Cardiac muscle cell (in vitro differentiated cells and primary cell): ENCODE results near the gene ANAPC5. TPM values are rescaled to one million over a fixed set of nuclear protein-coding genes. Genes with fewer than 3 reads are reported as not detected.

Experiments
- DNase-seq, 2 donors: peaks; one replicate each; pipeline versions ENCODE4 v3.0.0 to v3.0.0-alpha.2; 2010 to 2017; ENCODE audit warnings: low read depth in 1 of 2, low spot score in 1 of 2
- H3K27ac ChIP-seq: fragments of 200-600 bp; sonication (generic); 2 replicates; pipeline ENCODE4 v1.5.1; 2016
- H3K27me3 ChIP-seq: fragments of 200-600 bp; sonication (generic); 2 replicates; pipeline ENCODE4 v1.6.0; 2016; ENCODE audit warnings: control low read depth
- H3K36me3 ChIP-seq: fragments of 200-600 bp; sonication (generic); 2 replicates; pipeline ENCODE4 v1.5.1; 2016; ENCODE audit warnings: control low read depth
- H3K4me1 ChIP-seq: fragments of 200-600 bp; sonication (generic); 2 replicates; pipeline ENCODE4 v1.8.1; 2017; ENCODE audit warnings: low read depth, mild to moderate bottlenecking, mixed run types
- H3K4me3 ChIP-seq: fragments of 200-600 bp; sonication (generic); 2 replicates; pipeline ENCODE4 v1.5.1; 2016; ENCODE audit warnings: mild to moderate bottlenecking
- H3K9me3 ChIP-seq: fragments of 200-600 bp; sonication (generic); 2 replicates; pipeline ENCODE4 v1.5.1; 2017; ENCODE audit warnings: low read depth, mild to moderate bottlenecking, control low read depth
- polyA plus RNA-seq: library from polyadenylated mRNA; unstranded; fragments of >200 nt; fragmentation: Nextera tagmentation; extraction: Ambion mirVana; gene quantifications from 2 replicates; pipeline ENCODE4 v1.2.1, GENCODE V29; 2016
- total RNA-seq: library from RNA; depleted of rRNA; stranded (reverse); fragments of >200 nt; gene quantifications from 2 replicates; pipeline ENCODE4 v1.2.3, GENCODE V29; 2016
- TF ChIP-seq, protein P1 (sequence below): IDR thresholded peaks from 2 replicates; pipeline ENCODE4 v1.5.1; 2012; ENCODE audit warnings: low read depth, mild to moderate bottlenecking, low read length

The ANAPC5 gene
- total and polyA plus RNA-seq, 2 experiments from 2014 or later = 109 to 123 TPM

DNA sequence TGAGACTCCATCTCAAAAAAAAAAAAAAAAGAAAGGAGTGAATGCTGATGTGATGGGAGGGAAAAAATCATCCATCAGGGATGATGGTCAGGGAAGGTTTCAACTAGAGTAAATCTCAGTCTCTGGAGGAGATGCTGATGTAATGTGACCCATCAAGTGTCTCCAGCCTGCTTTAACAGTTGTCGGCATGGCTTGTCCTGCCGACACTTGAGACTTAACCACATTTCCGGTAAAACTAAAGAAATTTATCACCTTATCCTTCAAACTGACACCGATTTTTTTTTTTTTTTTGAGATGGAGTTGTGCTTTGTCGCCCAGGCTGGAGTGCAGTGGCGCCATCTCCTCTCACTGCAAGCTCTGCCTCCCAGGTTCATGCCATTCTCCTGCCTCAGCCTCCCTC lies 21.5 kb upstream of the ANAPC5 start:
- no peak for DNase-seq
- Histone ChIP-seq H3K4me1 (no peaks in the 10 kb centered on the region), H3K27me3 (no peaks in the 10 kb centered on the region), H3K27ac (no peak overlapping the region), H3K36me3 (no peaks in the 10 kb centered on the region), H3K4me3 (no peak overlapping the region), H3K9me3 (no peaks in the 10 kb centered on the region)
- TF ChIP-seq, protein P1, sequence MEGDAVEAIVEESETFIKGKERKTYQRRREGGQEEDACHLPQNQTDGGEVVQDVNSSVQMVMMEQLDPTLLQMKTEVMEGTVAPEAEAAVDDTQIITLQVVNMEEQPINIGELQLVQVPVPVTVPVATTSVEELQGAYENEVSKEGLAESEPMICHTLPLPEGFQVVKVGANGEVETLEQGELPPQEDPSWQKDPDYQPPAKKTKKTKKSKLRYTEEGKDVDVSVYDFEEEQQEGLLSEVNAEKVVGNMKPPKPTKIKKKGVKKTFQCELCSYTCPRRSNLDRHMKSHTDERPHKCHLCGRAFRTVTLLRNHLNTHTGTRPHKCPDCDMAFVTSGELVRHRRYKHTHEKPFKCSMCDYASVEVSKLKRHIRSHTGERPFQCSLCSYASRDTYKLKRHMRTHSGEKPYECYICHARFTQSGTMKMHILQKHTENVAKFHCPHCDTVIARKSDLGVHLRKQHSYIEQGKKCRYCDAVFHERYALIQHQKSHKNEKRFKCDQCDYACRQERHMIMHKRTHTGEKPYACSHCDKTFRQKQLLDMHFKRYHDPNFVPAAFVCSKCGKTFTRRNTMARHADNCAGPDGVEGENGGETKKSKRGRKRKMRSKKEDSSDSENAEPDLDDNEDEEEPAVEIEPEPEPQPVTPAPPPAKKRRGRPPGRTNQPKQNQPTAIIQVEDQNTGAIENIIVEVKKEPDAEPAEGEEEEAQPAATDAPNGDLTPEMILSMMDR = no peak

GRCh38 chr12:121371404-121371803 lies 19.2 kb upstream of the ANAPC5 start:
- H3K36me3 ChIP-seq = no peaks in the 10 kb centered on the region
- TF ChIP-seq, protein P1 = no peak
- no peak for DNase-seq
- H3K9me3 ChIP-seq = no peaks in the 10 kb centered on the region
- no peak overlapping the region for H3K4me3 ChIP-seq
- no peaks in the 10 kb centered on the region for H3K27me3 ChIP-seq
- H3K4me1 ChIP-seq = no peaks in the 10 kb centered on the region
- H3K27ac ChIP-seq = no peak overlapping the region

GRCh38 chr12:121366063-121366459 lies 13.8 kb upstream of the ANAPC5 start:
- TF ChIP-seq, protein P1 = no peak
- Histone ChIP-seq H3K9me3 (no peaks in the 10 kb centered on the region), H3K4me3 (no peak overlapping the region), H3K27ac (no peak overlapping the region), H3K27me3 (peaks cover 6% of the 10 kb centered on the region), H3K4me1 (no peaks in the 10 kb centered on the region), H3K36me3 (no peaks in the 10 kb centered on the region)
- DNase-seq = no peak

DNA sequence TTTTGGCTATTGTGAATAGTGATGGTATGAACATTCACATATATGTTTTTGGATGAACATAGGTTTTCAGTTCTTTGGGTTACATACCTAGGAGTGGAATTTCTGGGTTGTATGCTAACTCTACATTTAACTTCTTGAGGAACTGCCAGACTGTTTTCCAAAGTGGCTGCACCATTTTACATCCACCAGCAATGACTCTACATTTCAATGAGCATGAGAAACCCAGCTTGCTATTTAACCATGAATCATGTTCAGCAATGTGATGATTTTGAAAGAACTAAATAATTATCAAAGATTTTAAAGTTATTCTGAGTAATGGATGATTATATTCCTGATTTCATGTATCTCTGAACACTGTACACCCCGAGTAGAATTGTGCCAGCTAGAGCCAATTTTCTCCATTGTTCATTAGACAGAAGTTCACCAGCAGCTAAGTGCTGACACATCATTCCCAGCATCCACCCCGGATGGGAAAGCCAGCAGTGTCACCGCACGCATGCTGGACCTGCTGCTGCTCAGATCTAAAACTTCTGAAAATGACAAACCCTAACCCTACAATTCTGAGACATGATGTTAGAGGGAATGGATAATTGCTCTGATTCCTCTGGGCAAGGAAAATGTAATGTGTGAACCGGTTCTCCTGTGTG lies 13.3 kb upstream of the ANAPC5 start:
- H3K4me3 ChIP-seq = no peak overlapping the region
- no peak for DNase-seq
- H3K36me3 ChIP-seq = no peaks in the 10 kb centered on the region

GRCh38 chr12:121364683-121365121 lies 12.5 kb upstream of the ANAPC5 start:
- no peak for DNase-seq
- H3K36me3 ChIP-seq = no peaks in the 10 kb centered on the region
- no peaks in the 10 kb centered on the region for H3K9me3 ChIP-seq
- no peak overlapping the region for H3K27ac ChIP-seq
- TF ChIP-seq, protein P1 = no peak
- H3K4me3 ChIP-seq = no peak overlapping the region
- H3K4me1 ChIP-seq = no peaks in the 10 kb centered on the region
- peaks cover 6% of the 10 kb centered on the region for H3K27me3 ChIP-seq

More for the DNA sequence above, 13.3 kb upstream of the ANAPC5 start:
- Histone ChIP-seq H3K27ac (no peak overlapping the region), H3K27me3 (peaks cover 6% of the 10 kb centered on the region), H3K4me1 (no peaks in the 10 kb centered on the region), H3K9me3 (no peaks in the 10 kb centered on the region)
- TF ChIP-seq, protein P1 = no peak
